Stimulated activated CD8-positive, alpha-beta memory T cell treated with anti-CD3 and anti-CD28 coated beads, Interleukin-2, amount 100 ng/mL, for 1 hour (primary cell): Measurements from ENCODE around the gene MGAM2.

Source experiments
- DNase-seq, 2 donors: peaks; one replicate each; pipeline ENCODE4 v3.0.0-alpha.2; 2020; ENCODE audit warnings: low read depth in 2 of 2

The MGAM2 gene

GRCh38 chr7:142120524-142120923, 9.0 kb downstream of the MGAM2 start:
- DNase-seq: no peak

DNA sequence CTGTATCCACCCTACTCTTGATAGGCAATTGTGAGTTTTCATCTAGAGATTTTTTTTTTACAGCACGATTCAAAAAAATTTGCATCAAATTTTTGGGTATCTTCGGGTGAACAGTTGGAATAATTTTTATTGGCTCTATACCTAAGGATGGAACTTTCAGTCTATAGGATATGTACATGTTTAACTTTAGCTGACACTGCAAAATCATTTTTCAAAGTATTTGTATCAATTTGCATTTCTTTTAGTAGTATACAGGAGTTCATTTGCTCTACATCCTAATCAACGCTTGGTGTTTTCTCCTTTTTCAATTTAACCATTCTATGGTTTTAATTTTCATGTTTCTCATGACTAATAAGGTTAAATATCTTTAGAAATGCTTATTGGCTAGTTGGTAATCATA, 11.7 kb downstream of the MGAM2 start:
- no peak for DNase-seq

- DNase-seq: no peak
Observed at GRCh38 chr7:142125256-142125955, 13.9 kb downstream of the MGAM2 start.

- DNase-seq: no peak
Observed at GRCh38 chr7:142130267-142130666, 18.7 kb downstream of the MGAM2 start.

DNA sequence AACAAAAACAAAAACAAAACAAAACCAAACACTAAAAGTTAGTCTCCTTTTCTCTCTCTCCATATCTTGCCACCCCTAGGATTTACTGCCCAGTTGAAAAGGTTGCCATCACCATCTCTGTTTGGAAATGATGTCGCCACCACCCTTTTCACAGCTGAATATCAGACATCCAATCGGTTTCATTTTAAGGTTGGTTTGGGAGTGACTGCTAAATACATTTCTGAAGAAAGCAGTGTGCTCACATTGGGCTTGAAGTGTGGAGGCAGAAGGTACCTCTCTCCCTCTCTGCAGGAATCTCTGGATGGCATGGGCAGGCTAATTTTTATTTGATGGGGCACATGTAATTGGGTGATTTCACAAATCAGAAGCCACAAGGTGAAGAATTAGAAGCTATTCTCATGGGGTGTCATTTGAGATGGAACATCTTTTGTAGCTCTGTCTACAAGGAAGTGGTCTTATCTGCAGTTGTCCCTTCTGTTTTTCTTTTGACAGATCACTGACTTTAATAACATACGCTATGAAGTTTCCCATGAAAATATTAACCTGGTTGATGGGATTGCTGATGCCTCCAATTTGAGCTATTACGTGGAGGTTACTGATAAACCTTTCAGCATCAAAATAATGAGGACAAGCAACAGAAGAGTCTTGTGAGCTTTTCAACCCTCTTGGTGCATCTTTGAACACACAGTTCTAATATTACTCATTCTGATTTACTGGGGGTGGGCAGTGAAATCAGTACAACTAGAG, 20.1 kb downstream of the MGAM2 start:
- no peak for DNase-seq

- DNase-seq: no peak
Observed at GRCh38 chr7:142133731-142134148, 22.2 kb downstream of the MGAM2 start.

DNA sequence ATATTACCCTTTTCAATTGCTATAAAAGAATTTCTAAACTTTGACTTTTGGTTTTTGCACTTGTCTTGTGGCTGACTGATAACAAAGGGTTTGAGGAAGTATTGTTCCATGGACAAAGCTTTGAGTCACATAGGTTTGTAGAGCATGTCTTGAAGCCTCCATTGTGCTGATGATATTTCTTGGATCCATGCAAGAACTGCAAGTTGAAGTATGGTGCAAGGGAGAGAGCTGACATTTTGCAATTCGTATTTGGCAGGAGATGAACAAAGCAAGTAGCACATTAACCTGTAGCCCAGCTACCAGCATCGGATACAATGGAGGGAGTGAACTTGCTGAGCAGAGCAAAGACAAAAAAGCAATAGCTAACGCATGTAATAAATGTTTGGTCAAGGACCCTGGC, 23.4 kb downstream of the MGAM2 start:
- no peak for DNase-seq

GRCh38 chr7:142138996-142139395, 27.5 kb downstream of the MGAM2 start:
- DNase-seq: no peak

DNA sequence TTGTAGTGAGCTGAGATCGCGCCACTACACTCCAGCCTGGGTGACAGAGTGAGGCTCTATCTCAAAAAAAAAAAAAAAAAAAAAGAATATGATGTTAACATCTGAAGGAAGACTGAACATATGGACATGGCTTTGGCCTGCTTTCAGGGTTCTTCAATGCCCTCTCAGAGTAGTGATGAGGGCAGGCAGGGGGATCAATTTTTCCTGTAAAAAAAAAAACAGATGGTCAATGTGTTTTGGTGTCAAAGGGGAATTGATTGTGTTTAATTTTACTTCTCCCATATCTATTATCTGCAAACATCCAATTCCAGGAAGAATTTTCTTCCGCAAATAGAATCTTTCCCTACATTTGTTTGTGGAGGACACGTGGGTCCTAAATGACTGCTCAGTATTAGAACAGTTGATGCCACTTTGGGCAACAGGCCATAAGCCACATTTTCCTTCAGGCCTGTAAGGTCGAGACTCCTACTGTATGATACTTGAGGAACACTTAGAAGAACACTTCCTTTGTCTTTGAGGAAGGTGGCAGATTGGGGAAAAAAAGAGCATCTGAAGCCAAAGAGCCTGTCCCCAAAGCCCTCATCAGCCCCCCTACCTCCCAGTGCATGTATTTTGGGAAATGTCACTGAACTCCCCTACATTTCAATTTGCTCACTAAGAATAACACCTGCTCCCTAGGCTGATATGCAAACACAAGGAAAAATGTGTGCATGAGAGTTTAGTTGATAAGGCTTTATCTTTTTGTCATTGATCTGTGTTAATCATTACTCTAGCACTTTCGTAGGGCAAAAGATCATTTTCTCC, 28.3 kb downstream of the MGAM2 start:
- DNase-seq: no peak

DNA sequence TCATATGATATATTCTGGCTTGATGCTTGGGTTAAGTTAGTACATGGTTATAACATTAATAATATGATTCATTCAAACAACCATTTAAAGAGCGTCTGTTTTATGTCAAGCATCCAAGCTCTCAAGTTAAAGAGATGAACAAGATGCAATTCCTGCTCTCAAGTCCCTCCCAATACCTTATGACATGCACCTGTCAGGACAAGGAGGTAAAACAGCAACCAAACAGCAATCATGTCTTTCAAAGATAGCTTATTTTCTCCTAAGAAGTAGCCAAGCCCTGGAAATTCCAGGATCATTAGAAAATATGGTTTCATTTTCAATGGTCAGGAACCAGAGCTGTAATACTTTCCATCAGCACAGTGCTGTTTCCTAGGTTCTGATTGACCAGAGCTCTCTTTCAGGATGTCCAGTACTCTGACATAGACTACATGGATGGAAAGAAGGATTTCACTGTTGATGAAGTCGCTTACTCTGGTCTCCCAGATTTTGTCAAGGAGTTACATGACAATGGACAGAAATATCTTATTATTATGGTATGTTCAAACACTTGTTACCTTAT, 29.0 kb downstream of the MGAM2 start:
- DNase-seq: no peak

GRCh38 chr7:142142702-142143101, 31.2 kb downstream of the MGAM2 start:
- DNase-seq: no peak

- DNase-seq: no peak
Observed at GRCh38 chr7:142146124-142146523, 34.6 kb downstream of the MGAM2 start.

DNA sequence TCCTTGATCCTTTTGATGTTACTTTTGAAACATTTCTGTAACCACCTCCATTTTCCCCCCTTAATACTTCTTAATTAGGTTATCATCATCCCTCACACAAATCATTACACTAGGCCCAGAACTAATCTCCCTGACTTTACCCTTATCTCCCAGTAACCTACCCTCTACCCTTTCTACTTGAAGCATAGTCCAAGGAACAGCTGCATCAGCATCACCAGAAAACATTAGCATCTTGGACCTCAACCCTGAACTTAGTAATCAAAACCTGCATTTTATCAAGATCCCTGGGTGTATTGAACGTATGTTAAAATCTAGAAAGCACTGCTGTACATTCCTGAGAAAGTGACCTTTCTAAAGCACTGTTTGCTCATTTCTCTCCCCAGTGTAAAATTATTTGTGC, 38.8 kb downstream of the MGAM2 start:
- no peak for DNase-seq

GRCh38 chr7:142150869-142151268, 39.4 kb downstream of the MGAM2 start:
- DNase-seq: no peak

GRCh38 chr7:142152076-142152475, 40.6 kb downstream of the MGAM2 start:
- no peak for DNase-seq

DNA sequence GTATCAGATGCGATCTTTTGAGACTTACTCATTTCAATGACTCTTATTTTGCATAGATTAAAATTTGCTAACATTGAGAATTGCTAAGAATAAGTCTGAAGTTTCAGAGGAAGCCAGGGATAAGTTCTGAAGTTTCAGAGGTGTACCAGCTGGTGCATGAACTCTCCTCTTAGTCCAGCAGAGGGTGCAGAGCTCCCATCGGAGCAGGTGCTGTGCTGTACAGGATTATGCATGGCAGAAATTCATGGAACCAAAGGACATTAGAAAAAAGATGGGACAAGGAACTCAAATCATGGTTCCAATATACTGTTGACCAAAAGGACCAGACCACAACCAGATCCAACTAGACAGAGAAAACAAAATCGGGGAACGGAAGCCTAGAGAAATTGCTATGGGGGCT, 41.9 kb downstream of the MGAM2 start:
- DNase-seq: no peak

DNA sequence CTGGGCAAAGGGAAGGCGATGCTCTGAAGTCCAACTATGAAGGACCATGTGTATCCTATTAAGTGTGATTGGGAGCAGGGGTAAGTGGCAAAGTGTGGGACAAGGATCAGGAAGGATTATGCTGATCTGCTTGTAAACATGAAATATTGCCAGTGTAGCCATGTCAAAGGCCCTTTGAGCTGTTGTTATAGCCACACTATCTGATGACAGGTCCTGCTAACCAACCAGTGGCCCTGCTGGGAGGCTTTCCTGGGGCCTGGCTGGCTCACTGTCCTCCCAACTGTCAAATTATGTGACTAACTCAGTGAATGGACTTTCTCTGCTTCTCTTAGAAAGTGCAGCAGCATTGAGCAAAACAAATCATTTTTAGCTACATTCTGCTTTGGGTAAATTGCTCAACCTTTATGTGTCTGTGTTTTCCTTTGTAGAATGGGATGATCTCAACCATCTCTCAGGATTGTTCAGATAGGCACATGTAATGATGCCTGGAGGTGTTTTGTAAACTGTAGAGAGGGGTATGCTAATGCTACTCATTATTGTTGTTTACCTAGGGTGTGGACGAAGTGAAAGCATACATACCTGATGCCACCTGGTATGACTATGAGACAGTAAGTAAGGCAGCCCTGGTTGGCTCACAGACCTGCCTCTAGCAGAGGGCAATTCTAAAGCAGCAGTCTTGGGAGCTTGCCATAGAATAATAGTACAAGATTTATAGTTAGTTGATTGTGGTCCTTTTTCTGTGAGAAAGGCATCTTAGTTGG, 47.4 kb downstream of the MGAM2 start:
- DNase-seq: no peak

GRCh38 chr7:142161921-142162320, 50.4 kb downstream of the MGAM2 start:
- DNase-seq: no peak

DNA sequence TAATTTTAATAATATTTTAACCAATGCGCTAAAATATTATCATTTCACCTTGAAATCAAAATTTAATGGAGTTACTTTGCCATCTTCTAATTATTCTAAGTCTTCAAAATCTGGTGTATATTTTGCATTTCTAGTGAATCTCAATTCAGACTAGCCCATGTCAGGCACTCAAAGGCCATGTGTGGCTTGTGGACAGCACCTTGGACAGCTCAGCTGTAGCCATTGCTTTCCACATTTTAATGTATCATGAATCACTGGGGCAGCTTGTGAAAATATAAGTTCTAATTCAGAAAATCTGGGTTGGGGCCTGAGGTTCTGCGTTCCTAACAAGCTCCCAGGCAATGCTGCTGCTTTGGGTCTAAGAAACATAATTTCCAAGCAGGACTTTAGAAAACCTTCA, 57.2 kb downstream of the MGAM2 start:
- DNase-seq: no peak

GRCh38 chr7:142172932-142173331, 61.4 kb downstream of the MGAM2 start:
- no peak for DNase-seq

GRCh38 chr7:142174441-142174840, 62.9 kb downstream of the MGAM2 start:
- DNase-seq: no peak

DNA sequence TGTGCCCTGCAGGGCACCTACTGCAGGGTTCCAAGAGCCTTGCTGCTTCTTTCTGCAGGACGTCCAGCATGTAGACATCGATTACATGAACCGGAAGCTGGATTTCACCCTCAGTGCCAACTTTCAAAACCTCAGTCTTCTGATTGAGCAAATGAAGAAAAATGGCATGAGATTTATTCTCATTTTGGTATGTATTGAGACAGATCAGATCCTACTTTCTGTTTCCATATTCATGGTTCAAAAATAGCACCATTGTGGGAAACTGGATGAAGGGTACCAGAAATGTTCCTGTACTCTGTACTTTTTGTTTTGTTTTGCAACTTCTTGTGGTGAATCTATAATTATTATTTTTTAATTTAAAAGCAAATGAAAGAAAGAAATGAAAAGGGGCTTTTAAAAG, 64.1 kb downstream of the MGAM2 start:
- no peak for DNase-seq
